Tibial nerve (tissue), 3 donors: ENCODE results near the gene FOXF2.

Experiments used
- POLR2A ChIP-seq, 2 donors: fragments of 450-650 bp; IDR thresholded peaks; one replicate each; pipeline ENCODE4 v1.6.1; 2017; ENCODE audit warnings: antibody characterized with exemption in 2 of 2, mild to moderate bottlenecking in 2 of 2, moderate library complexity in 2 of 2
- TF ChIP-seq, protein P1 (sequence below), 5 experiments: fragments of 200-600 bp in 3 of 5; fragments of 450-650 bp in 2 of 5; sonication (generic) in 3 of 5; IDR thresholded peaks; one replicate each; pipeline ENCODE4 v1.5.1; 2016 to 2019; ENCODE audit warnings: antibody characterized with exemption in 5 of 5, mild to moderate bottlenecking in 3 of 5, moderate library complexity in 2 of 5

DNA sequence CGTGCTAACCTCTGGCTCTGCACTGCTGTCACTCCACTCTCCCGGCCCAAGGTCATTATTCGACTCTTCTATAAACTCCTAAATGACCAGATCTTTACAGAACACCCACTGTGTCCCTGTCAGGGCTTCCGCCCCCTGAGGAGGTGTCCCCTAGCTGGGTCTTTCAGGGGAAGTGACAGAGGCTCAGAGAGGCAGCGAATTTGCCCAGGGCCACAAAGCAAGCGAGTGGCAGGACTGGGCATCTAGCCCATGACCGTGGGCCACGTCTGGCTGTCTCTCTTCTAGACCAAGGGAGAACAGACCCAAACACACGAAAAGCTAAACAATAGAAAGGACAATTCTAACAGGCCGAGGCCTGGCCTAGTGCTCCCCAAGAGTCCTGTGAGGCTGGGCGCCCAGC is 27.4 kb downstream of the FOXF2 start:
- no peak for TF ChIP-seq POLR2A (IDR thresholded peaks at IDR 0.05)
- TF ChIP-seq, protein P1, sequence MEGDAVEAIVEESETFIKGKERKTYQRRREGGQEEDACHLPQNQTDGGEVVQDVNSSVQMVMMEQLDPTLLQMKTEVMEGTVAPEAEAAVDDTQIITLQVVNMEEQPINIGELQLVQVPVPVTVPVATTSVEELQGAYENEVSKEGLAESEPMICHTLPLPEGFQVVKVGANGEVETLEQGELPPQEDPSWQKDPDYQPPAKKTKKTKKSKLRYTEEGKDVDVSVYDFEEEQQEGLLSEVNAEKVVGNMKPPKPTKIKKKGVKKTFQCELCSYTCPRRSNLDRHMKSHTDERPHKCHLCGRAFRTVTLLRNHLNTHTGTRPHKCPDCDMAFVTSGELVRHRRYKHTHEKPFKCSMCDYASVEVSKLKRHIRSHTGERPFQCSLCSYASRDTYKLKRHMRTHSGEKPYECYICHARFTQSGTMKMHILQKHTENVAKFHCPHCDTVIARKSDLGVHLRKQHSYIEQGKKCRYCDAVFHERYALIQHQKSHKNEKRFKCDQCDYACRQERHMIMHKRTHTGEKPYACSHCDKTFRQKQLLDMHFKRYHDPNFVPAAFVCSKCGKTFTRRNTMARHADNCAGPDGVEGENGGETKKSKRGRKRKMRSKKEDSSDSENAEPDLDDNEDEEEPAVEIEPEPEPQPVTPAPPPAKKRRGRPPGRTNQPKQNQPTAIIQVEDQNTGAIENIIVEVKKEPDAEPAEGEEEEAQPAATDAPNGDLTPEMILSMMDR (IDR thresholded peaks at IDR 0.05), result no peak
